GM12865 (cell line): ENCODE results near the gene ELOA.

Experiments used
- DNase-seq: peaks from one replicate; pipeline ENCODE4 v3.0.0; 2010; ENCODE audit warnings: low read depth
- H3K4me3 ChIP-seq: 2 replicates; pipeline ENCODE4 v1.5.1; 2011; ENCODE audit warnings: mild to moderate bottlenecking, low read depth, low read length, control low read depth
- TF ChIP-seq, protein P1 (sequence below): IDR thresholded peaks from 2 replicates; pipeline ENCODE4 v1.5.1; 2011; ENCODE audit warnings: low read length, control low read depth, low read depth, inconsistent platforms; ENCODE audit not compliant: insufficient read depth; ENCODE audit errors: missing control alignments

The ELOA gene

DNA sequence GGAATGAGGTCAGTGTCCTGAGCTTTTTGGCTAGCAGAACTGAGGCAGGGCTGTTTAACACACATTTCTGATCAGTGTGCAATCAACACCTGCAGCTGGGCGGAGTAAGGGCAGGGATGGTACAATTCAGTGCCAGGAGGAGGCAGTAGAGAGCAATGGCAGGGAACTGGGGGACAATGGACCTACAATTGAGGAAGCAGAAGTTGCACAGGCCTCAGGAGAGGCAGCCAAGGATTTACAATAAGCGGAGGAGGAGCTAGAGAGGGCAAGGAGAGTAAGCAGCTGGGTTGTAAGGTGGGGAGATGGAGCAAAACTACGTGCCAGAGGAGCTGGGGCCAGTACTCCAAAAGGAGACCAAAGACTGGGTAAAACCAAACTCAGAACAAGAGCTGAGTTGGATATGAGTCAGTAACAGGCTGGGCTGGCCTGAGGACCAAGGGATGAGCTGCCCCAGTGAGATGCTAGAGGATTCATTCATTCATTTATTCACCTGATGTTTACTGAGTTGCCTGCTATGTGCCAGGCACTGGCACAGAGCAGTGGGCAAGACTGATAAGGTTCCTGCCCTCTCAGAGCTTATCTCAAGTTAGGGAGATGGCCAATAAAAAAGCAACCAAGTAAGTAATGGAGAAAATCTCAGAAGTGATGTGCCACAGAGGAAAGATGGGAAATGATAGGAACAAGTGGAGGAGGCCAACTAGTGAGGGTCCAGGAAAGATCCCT lies 67.7 kb downstream of the ELOA start:
- TF ChIP-seq, protein P1, sequence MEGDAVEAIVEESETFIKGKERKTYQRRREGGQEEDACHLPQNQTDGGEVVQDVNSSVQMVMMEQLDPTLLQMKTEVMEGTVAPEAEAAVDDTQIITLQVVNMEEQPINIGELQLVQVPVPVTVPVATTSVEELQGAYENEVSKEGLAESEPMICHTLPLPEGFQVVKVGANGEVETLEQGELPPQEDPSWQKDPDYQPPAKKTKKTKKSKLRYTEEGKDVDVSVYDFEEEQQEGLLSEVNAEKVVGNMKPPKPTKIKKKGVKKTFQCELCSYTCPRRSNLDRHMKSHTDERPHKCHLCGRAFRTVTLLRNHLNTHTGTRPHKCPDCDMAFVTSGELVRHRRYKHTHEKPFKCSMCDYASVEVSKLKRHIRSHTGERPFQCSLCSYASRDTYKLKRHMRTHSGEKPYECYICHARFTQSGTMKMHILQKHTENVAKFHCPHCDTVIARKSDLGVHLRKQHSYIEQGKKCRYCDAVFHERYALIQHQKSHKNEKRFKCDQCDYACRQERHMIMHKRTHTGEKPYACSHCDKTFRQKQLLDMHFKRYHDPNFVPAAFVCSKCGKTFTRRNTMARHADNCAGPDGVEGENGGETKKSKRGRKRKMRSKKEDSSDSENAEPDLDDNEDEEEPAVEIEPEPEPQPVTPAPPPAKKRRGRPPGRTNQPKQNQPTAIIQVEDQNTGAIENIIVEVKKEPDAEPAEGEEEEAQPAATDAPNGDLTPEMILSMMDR = peak; percentile 93
- peak; percentile 86 for DNase-seq
- no peak overlapping the region for H3K4me3 ChIP-seq
